Activated CD4-positive, alpha-beta T cell treated with anti-CD3 and anti-CD28 coated beads, Interleukin-2, amount 50 U/mL, for 24 hours (primary cell): ENCODE measurements around the gene KRT36.

ENCODE experiments used
- DNase-seq, 2 donors: peaks; one replicate each; pipeline ENCODE4 v3.0.0-alpha.2; 2020; ENCODE audit warnings: low read depth in 1 of 2, low spot score in 1 of 2

Gene KRT36

GRCh38 chr17:41522301-41523224, 32.9 kb upstream of the KRT36 start:
- DNase-seq: no peak

GRCh38 chr17:41521574-41522261, 32.0 kb upstream of the KRT36 start:
- no peak for DNase-seq

DNA sequence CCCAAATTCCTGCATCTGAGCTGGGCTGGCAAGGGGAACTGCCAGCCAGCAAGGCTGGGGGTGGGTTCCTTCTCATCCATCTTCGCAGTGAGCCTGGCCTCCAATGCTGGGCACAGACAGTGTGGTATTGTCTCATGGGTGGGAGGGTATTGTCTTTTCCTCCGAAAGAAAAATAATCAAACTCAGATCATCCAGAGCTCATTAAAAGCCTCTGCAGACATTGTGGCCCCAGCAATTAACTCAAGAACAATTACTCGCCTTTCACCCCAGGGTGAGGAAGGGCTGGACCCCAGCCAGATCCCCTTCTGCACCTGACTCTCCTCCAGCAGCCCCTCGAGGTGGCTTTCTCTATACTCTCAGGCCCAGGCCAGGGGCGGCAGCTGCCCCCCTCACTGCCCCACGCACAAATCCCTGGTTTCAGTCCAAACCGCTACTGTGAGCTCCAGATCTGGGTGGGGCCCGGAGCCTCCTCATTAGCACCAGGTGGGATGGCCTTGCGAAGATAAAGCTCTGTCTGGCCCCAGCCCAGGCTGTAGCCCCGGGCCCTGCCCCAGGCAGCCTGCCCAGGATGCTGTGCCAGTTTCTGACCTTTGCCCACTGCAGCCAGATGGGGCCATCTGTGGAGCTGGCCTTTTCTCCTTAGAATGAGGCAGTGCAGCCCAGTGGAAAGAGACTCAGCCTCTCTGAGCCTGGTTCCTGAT, 31.3 kb upstream of the KRT36 start:
- no peak for DNase-seq

GRCh38 chr17:41519501-41520224, 30.0 kb upstream of the KRT36 start:
- no peak for DNase-seq

DNA sequence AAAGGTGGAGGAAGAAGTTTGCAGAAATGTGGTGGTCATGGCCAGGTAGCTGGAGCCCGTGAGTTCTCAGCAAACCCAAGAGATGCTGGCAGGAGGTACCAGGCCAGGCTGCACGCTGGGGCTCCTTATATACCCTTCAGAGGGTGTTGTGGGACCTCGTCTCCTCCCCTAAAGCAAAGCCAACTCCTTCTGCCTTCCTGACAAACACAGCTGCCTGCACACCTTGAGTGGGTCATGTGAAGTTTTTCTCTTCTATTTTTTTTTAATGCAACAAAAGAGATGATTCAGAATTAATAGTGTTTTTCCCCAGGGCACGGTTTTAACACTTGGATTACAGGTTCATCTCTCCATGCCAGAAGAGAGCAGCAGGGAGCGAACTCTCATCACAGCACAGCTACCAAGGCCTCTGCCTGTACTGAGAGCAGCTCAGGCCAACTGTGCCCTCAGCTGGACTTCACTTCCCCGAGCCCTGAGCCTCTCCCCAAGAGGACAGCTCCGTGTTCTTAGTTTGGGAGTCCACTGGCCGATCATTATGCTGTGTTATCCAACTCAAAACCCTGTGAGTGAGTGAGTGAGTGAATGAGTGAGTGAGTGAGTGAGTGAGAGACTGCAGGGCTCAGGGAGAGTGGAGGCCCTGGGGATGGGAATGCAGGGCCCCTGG, 29.2 kb upstream of the KRT36 start, which contains the start of gene KRT15:
Gene KRT15, minus strand, starts transcription at position 102 of the 661 bp plus-strand sequence. Its CDS starts 63 bp downstream, at position 39.
- DNase-seq: no peak

GRCh38 chr17:41518031-41518430, 28.3 kb upstream of the KRT36 start:
- DNase-seq: no peak

GRCh38 chr17:41516830-41517283, 27.1 kb upstream of the KRT36 start:
- no peak for DNase-seq

DNA sequence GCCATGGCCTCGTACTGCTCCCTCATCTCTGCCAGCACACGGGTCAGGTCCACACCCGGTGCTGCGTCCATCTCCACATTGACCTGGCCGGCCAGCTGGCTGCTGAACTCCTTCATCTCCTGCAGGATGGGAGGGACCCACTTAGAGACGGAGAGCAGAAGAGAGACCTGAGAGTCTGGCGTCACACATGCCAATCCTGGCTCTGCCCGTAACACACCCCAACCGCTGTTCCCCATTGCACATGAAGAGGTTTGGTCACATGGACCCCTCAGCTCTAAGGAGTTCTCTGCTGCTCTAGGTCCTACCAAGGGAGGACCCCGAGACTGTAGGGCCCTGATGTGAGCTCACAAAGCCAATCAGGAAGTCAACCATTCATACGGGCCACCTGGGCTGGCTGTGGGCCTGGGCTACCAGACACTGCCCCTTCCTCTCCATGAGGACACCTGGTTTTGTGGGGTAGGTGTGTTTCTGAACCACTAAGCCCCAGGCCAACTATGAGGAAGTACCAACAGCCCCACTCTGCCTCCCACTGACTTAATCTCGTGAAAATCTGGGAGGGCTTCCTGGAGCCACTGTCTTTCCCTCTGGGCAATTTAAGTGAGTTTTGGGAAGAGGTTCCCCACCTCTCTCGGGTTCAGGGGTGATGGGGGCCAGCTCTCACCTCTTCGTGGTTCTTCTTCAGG, 26.6 kb upstream of the KRT36 start:
- no peak for DNase-seq

- DNase-seq: no peak
Measured at GRCh38 chr17:41513168-41513547, 23.4 kb upstream of the KRT36 start.

DNA sequence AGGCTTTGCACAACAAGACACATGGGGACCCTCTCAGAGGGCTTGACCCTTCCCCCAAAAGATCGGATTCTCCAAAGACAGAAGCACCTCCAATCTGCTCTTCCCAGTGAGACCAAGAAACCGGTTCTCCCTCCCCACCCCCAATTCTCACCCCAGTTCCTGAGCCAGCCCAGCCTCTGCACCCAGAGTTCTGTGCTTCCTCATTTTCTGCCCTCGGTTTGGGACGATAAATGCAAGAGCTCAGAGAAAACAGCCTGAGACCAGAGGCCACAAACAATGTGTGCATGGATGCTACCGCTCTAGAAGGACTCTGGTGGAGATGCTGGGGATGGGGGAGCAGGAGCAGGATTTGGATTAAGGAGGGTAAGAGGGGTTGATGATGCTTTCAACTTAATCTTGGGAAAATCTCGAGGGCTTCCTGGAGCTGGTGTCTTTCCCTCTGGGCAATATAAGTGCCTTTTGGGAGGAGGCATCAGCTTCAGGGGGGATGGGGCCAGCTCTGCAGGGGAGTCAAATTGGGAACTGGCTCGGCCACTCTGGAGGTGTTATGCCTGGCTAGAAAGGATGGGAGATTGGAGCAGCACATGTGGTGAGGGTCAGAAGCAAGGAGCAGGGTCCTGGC, 22.9 kb upstream of the KRT36 start:
- DNase-seq: no peak

GRCh38 chr17:41511716-41512115, 22.0 kb upstream of the KRT36 start:
- DNase-seq: no peak

DNA sequence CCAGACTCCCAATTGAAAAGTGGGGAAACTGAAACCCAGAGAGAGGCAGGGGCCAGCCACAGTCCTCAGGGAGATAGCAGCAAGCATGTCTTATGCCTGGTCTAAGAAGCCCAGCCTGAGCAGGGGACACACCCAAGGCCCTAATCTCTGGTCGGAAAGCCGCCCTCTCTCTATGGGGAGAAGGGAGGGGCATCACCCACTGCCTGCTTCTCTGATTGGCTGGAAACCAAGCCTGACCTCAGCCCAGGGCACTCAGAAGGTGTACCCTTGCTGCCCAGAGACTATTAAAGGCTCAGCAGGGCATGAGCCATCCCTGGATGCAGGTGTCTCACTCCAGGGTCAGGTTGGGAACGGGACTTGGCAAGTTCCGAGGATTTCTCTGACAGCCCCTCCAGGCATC, 21.4 kb upstream of the KRT36 start:
- DNase-seq: no peak

GRCh38 chr17:41510251-41511065, 20.7 kb upstream of the KRT36 start:
- DNase-seq: no peak

DNA sequence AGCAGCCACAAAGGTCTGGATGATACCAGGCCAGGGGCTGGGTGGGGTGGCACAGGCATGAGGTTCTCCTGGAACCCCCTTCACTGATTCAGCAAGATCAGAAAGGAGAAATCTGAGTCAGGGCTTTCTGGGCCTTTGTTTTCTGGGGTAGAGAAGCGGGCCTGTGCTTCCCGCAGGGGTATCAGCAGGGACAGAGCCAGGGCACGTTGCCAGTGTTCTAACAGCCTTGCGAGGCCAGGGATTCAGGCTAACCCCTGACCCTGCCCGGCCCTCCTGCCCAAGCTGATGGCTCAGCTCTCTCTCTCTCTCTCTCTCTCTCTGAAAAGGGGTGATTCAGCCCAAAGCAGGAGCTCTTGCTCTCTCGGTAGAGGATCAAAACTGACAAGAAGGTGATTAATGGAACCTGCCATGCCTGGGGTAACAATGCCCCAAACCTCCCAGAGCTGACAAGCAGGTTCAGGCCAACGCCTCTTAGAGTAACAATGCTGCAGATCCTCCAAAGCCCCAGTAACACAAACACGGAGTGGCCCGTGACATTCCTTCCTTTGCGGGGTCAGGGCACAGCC, 17.7 kb upstream of the KRT36 start:
- no peak for DNase-seq

- no peak for DNase-seq
Measured at GRCh38 chr17:41505809-41506767, 16.4 kb upstream of the KRT36 start.

GRCh38 chr17:41505007-41505808, 15.5 kb upstream of the KRT36 start, which contains the start of gene KRT13:
KRT13 (minus strand) TSS chr17:41505612; CDS start chr17:41505550, 62 bp downstream.
- no peak for DNase-seq
